SJSA1 (cell line): ENCODE results near the gene UBASH3B. TPM values are rescaled to one million over a fixed set of nuclear protein-coding genes. Genes with fewer than 3 reads are reported as not detected.
"Not testable (repeated sequence)": the region's sequence is repeated elsewhere in the genome, so short reads cannot be mapped to it uniquely, and the experiment has no call there.

ENCODE experiments used
- DNase-seq, 2 experiments: peaks; one replicate each; pipeline ENCODE4 v3.0.0-alpha.2; 2015 to 2020; ENCODE audit warnings: low spot score in 2 of 2, low read depth in 1 of 2
- H3K27ac ChIP-seq: fragments of 250-450 bp; sonication (Bioruptor Pico); 2 replicates; pipeline ENCODE4 v1.5.1; 2020; ENCODE audit warnings: mild to moderate bottlenecking, moderate library complexity
- H3K27me3 ChIP-seq: fragments of 250-450 bp; sonication (Bioruptor Pico); replicated peaks from 2 replicates; pipeline ENCODE4 v1.5.1; 2020; ENCODE audit warnings: mild to moderate bottlenecking, moderate library complexity
- H3K36me3 ChIP-seq: fragments of 250-450 bp; sonication (Bioruptor Pico); 2 replicates; pipeline ENCODE4 v1.5.1; 2020; ENCODE audit warnings: mild to moderate bottlenecking
- H3K4me1 ChIP-seq: fragments of 250-450 bp; sonication (Bioruptor Pico); replicated peaks from 2 replicates; pipeline ENCODE4 v1.6.1; 2021; ENCODE audit warnings: mild to moderate bottlenecking
- H3K4me3 ChIP-seq: fragments of 250-450 bp; sonication (Bioruptor Pico); 2 replicates; pipeline ENCODE4 v1.5.1; 2020; ENCODE audit warnings: mild to moderate bottlenecking
- H3K9me3 ChIP-seq: fragments of 250-450 bp; sonication (Bioruptor Pico); replicated peaks from 2 replicates; pipeline ENCODE4 v1.5.1; 2020; ENCODE audit warnings: mild to moderate bottlenecking
- total RNA-seq: library from RNA; depleted of rRNA; stranded (reverse); fragments of >200 nt; shearing (Covaris generic); gene quantifications from 2 replicates; pipeline ENCODE4 v1.2.3, GENCODE V29; 2014

Gene UBASH3B
- total RNA-seq, 1 experiment from 2014 or later, result 4.0 TPM

- Histone ChIP-seq H3K4me3 (no peak overlapping the region), H3K4me1 (no peaks in the 10 kb centered on the region), H3K9me3 (no peaks in the 10 kb centered on the region), H3K36me3 (no peaks in the 10 kb centered on the region), H3K27me3 (no peaks in the 10 kb centered on the region), H3K27ac (no peak overlapping the region)
- DNase-seq, result no peak
Observed at GRCh38 chr11:122814401-122814800, 158.9 kb downstream of the UBASH3B start.

GRCh38 chr11:122815900-122816299, 160.4 kb downstream of the UBASH3B start:
- no peaks in the 10 kb centered on the region for H3K9me3 ChIP-seq
- no peaks in the 10 kb centered on the region for H3K27me3 ChIP-seq
- DNase-seq, result no peak
- H3K4me3 ChIP-seq, result no peak overlapping the region
- no peaks in the 10 kb centered on the region for H3K36me3 ChIP-seq
- H3K4me1 ChIP-seq, result no peaks in the 10 kb centered on the region
- H3K27ac ChIP-seq, result no peak overlapping the region

DNA sequence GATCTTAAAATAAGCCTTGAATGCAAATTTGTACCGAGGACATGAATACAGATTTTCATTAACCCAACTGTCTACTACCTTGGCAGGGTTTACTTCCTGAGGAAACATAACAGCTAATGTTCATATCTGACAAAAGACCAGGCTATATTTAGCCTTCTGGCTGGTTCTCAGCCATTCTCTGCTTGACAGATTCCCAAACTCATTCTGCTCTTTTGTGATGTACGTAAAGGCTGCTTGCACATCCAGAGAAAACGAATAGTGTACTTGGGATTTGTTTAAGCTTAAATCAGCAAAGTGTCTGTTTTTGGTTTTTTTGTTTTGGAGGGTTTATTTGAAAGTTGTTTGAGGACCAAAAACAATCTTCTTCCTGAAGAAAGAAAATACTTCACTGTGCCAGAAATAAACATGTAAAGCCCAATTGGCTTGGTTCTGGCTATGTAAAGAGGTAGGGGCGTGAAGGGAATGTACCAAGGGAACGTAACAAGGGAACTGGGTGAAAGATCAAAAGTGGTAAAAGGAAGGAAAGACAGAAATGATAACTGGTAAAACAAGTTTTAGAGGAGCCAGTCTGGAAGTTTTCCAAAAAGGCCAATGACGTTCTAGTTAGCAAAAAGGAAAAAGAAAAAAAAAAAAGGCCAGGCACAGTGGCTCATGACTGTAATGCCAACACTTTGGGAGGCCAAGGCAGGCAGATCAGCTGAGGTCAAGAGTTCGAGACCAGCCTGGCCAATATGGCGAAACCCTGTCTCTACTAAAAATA, 161.4 kb downstream of the UBASH3B start:
- Histone ChIP-seq H3K27me3 (no peaks in the 10 kb centered on the region), H3K9me3 (no peaks in the 10 kb centered on the region), H3K36me3 (no peaks in the 10 kb centered on the region), H3K27ac (no peak overlapping the region), H3K4me1 (no peaks in the 10 kb centered on the region), H3K4me3 (no peak overlapping the region)
- DNase-seq, result no peak

- no peak for DNase-seq
Observed at GRCh38 chr11:122820158-122820557, 164.6 kb downstream of the UBASH3B start.

DNA sequence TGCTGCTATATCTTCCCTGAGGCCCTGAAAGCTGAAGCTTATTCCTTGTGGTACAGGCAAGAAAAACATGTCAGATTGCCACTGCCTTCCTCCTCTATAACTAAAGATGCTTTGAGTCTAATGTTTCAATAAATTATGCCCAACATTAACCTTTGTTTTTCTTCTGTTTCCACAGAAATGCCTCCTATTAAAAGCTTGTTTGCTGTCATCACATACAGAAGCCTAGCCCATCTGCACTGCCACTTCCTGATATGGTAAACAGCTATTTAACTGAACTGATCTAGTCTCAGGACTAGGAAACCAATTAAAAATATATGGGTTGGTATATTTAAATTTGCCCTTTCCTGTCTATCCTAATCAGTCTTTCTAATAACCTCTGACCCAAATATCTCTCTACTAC, 165.6 kb downstream of the UBASH3B start:
- Histone ChIP-seq H3K4me1 (no peaks in the 10 kb centered on the region), H3K9me3 (no peaks in the 10 kb centered on the region), H3K27ac (no peak overlapping the region), H3K4me3 (no peak overlapping the region), H3K27me3 (no peaks in the 10 kb centered on the region), H3K36me3 (no peaks in the 10 kb centered on the region)
- DNase-seq, result no peak

More at GRCh38 chr11:122820158-122820557, 164.6 kb downstream of the UBASH3B start:
- Histone ChIP-seq H3K36me3 (no peaks in the 10 kb centered on the region), H3K4me1 (no peaks in the 10 kb centered on the region), H3K27ac (no peak overlapping the region), H3K9me3 (no peaks in the 10 kb centered on the region), H3K27me3 (no peaks in the 10 kb centered on the region), H3K4me3 (no peak overlapping the region)

- H3K36me3 ChIP-seq, result no peaks in the 10 kb centered on the region
- no peak for DNase-seq
- H3K4me3 ChIP-seq, result no peak overlapping the region
- H3K9me3 ChIP-seq, result no peaks in the 10 kb centered on the region
- no peaks in the 10 kb centered on the region for H3K4me1 ChIP-seq
- H3K27ac ChIP-seq, result no peak overlapping the region
- no peaks in the 10 kb centered on the region for H3K27me3 ChIP-seq
Observed at GRCh38 chr11:122822241-122822640, 166.7 kb downstream of the UBASH3B start.

DNA sequence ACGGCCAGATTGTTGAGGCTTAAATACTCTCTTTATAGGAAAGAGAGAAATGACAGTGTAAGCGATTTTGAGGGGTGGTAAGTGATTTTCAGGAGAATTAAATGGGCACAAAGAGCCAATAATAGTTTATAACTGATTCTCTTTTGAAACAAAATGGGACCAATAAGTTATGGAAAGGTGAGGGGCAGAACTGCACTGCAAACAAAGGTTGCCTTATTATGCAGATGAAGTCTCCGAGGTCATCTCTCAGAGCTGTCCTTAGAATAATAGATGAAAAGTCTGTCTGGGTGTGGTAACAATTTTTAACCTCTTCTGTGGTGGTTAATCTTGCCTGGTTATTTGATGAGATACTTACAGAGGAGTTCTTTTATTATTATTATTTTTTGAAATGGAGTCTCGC, 168.0 kb downstream of the UBASH3B start:
- Histone ChIP-seq H3K36me3 (no peaks in the 10 kb centered on the region), H3K27me3 (no peaks in the 10 kb centered on the region), H3K4me3 (no peak overlapping the region), H3K9me3 (no peaks in the 10 kb centered on the region), H3K27ac (no peak overlapping the region), H3K4me1 (no peaks in the 10 kb centered on the region)
- DNase-seq, result no peak

DNA sequence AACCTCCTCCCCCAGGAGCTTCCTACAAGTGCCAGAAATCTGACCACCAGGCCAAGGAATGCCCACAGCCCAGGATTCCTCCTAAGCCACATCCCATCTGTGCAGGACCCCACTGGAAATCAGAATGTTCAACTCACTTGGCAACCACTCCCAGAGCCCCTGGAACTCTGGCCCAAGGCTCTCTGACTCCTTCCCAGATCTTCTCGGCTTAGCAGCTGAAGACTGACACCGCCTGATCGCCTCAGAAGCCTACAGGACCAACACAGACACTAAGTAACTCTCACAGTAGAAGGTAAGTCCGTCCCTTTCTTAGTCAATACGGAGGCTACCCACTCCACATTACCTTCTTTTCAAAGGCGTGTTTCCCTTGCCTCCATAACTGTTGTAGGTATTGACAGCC, 173.8 kb downstream of the UBASH3B start:
- H3K4me1 ChIP-seq, H3K9me3 ChIP-seq, H3K27ac ChIP-seq, H3K4me3 ChIP-seq, H3K36me3 ChIP-seq, DNase-seq, H3K27me3 ChIP-seq: not testable (repeated sequence)

DNA sequence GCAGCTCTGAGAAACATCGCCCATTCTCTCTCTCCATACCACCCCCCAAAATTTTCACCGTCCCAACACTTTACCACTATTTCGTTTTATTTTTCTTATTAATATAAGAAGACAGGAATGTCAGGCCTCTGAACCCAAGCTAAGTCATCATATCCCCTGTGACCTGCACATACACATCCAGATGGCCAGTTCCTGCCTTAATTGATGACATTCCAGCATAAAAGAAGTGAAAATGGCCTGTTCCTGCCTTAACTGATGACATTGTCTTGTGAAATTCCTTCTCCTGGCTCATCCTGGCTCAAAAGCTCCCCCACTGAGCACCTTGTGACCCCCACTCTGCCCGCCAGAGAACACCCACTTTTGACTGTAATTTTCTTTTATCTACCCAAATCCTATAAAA, 176.8 kb downstream of the UBASH3B start:
- H3K27me3 ChIP-seq, H3K4me1 ChIP-seq, H3K27ac ChIP-seq, H3K4me3 ChIP-seq, DNase-seq, H3K36me3 ChIP-seq, H3K9me3 ChIP-seq: not testable (repeated sequence)

DNA sequence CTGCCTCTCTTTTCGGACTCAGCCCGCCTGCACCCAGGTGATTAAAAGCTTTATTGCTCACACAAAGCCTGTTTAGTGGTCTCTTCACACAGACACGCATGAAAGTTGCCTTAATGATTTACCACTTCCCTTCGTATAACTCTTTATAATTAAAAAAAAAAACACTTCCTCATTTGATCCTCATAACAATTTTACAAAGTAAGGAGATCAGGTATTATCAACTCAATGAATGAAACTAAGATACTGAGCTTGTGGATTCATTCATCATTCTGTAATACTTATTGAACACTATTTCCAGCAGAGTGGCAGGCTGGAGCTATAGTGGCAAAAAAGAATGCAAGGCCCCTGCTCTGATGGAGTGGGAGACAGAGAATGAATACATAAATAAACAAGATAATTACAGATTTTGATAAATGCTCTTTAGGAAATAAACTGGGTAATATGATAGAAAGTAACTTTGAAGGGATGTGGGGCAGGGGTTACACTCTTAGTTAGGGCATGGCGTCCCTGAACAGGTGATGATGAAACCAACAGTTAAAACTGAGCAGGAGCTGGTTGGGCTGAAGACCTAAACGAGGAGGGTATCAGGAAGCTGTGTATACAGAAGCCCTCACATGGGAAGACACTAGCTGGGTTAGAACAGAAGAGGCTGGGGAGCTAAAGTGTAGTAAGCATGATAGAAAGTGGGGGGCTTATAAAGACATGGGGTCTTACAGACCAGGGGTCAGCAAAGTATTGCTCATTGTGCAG, 177.4 kb downstream of the UBASH3B start:
- Histone ChIP-seq H3K36me3 (no peaks in the 10 kb centered on the region), H3K27me3 (no peaks in the 10 kb centered on the region), H3K27ac (no peak overlapping the region), H3K4me3 (no peak overlapping the region), H3K4me1 (no peaks in the 10 kb centered on the region), H3K9me3 (no peaks in the 10 kb centered on the region)
- DNase-seq, result no peak

GRCh38 chr11:122833846-122834464, 178.4 kb downstream of the UBASH3B start:
- no peak for DNase-seq

GRCh38 chr11:122836916-122837315, 181.4 kb downstream of the UBASH3B start:
- Histone ChIP-seq H3K27ac (no peak overlapping the region), H3K27me3 (no peaks in the 10 kb centered on the region), H3K36me3 (no peaks in the 10 kb centered on the region), H3K4me1 (no peaks in the 10 kb centered on the region), H3K9me3 (no peaks in the 10 kb centered on the region), H3K4me3 (no peak overlapping the region)
- no peak for DNase-seq

More at GRCh38 chr11:122833846-122834464, 178.4 kb downstream of the UBASH3B start:
- no peaks in the 10 kb centered on the region for H3K36me3 ChIP-seq
- no peaks in the 10 kb centered on the region for H3K9me3 ChIP-seq
- no peaks in the 10 kb centered on the region for H3K27me3 ChIP-seq
- no peaks in the 10 kb centered on the region for H3K4me1 ChIP-seq
- no peak overlapping the region for H3K4me3 ChIP-seq
- no peak overlapping the region for H3K27ac ChIP-seq

DNA sequence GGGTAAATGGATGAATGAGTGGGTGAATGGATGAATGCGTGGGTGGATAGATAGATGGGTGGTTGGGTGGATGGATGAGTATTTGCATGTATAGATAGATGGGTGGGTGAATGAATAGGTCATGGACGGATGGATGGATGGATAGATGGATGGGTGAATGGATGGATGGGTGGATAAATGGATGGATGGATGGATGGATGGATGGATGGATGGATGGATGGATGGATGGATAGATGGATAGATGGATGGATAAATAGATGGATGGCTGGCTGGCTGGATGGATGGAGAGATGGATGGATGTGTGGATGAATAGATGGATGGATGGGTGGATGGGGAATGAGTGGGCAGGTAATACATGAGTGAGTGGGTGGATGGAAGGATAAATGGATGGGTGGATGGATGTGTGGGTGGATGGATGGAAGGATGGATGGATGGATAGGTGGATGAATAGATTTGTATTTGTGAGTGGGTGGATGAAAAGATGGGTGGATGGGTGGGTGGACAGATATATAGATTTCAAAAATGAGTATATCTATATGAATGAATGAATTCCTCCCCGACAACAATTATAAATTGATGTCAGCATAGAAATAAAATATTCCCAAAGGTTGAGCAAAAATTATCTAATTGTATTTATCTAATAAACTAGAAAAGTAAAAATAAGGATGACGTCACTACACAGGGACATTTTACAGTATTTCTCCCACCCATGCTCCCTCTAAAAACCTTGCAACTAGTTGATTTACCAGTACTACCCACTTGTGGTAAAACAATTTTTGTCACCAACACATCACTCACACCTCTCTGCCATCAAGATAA, 182.2 kb downstream of the UBASH3B start:
- no peaks in the 10 kb centered on the region for H3K9me3 ChIP-seq
- no peaks in the 10 kb centered on the region for H3K36me3 ChIP-seq
- H3K4me1 ChIP-seq, result no peaks in the 10 kb centered on the region
- no peaks in the 10 kb centered on the region for H3K27me3 ChIP-seq
- H3K4me3 ChIP-seq, result no peak overlapping the region
- DNase-seq, result no peak
- H3K27ac ChIP-seq, result no peak overlapping the region
